Mucosa of stomach (tissue), 1 donor: Measurements from ENCODE around the gene CCDC88A.

Experiments
- H3K27me3 ChIP-seq: one replicate; pipeline ENCODE4 v1.7.0; 2013; ENCODE audit warnings: mild to moderate bottlenecking, low read length; ENCODE audit not compliant: control insufficient read depth, insufficient read depth
- H3K36me3 ChIP-seq: one replicate; pipeline ENCODE4 v1.7.0; 2013; ENCODE audit warnings: low read length; ENCODE audit not compliant: control insufficient read depth, insufficient read depth
- H3K4me1 ChIP-seq: one replicate; pipeline ENCODE4 v1.7.0; 2013; ENCODE audit warnings: mild to moderate bottlenecking, low read length; ENCODE audit not compliant: control insufficient read depth, insufficient read depth
- H3K4me3 ChIP-seq: one replicate; pipeline ENCODE4 v1.7.0; 2013; ENCODE audit warnings: low read length
- H3K9ac ChIP-seq: one replicate; pipeline ENCODE4 v1.7.0; 2013; ENCODE audit warnings: mild to moderate bottlenecking, low read length, moderate library complexity
- H3K9me3 ChIP-seq: one replicate; pipeline ENCODE4 v1.7.0; 2013; ENCODE audit warnings: mild to moderate bottlenecking, low read length, moderate library complexity; ENCODE audit not compliant: control insufficient read depth
- donor health status: Pancreatic carcinoma.

Gene CCDC88A

GRCh38 chr2:55438391-55439100, 18.9 kb upstream of the CCDC88A start:
- H3K4me3 ChIP-seq, result no peak overlapping the region
- H3K9me3 ChIP-seq, result no peaks in the 10 kb centered on the region
- no peaks in the 10 kb centered on the region for H3K4me1 ChIP-seq
- no peaks in the 10 kb centered on the region for H3K36me3 ChIP-seq
- H3K27me3 ChIP-seq, result no peaks in the 10 kb centered on the region
- no peak overlapping the region for H3K9ac ChIP-seq

GRCh38 chr2:55437515-55438390, 18.1 kb upstream of the CCDC88A start:
- Histone ChIP-seq H3K4me1 (no peaks in the 10 kb centered on the region), H3K9me3 (no peaks in the 10 kb centered on the region), H3K9ac (no peak overlapping the region), H3K4me3 (no peak overlapping the region), H3K27me3 (no peaks in the 10 kb centered on the region), H3K36me3 (no peaks in the 10 kb centered on the region)

- no peaks in the 10 kb centered on the region for H3K36me3 ChIP-seq
- H3K27me3 ChIP-seq, result no peaks in the 10 kb centered on the region
- no peaks in the 10 kb centered on the region for H3K9me3 ChIP-seq
- H3K4me3 ChIP-seq, result no peak overlapping the region
- H3K9ac ChIP-seq, result no peak overlapping the region
- no peaks in the 10 kb centered on the region for H3K4me1 ChIP-seq
Observed at GRCh38 chr2:55431982-55432627, 12.4 kb upstream of the CCDC88A start.

GRCh38 chr2:55430211-55430975, 10.7 kb upstream of the CCDC88A start:
- Histone ChIP-seq H3K36me3 (no peaks in the 10 kb centered on the region), H3K4me3 (no peak overlapping the region), H3K4me1 (peaks cover 6% of the 10 kb centered on the region), H3K9me3 (no peaks in the 10 kb centered on the region), H3K9ac (no peak overlapping the region), H3K27me3 (no peaks in the 10 kb centered on the region)

GRCh38 chr2:55428258-55428657, 8.6 kb upstream of the CCDC88A start:
- Histone ChIP-seq H3K9me3 (no peaks in the 10 kb centered on the region), H3K4me1 (peaks cover 11% of the 10 kb centered on the region), H3K4me3 (no peak overlapping the region), H3K36me3 (no peaks in the 10 kb centered on the region), H3K27me3 (no peaks in the 10 kb centered on the region), H3K9ac (no peak overlapping the region)

GRCh38 chr2:55425431-55425831, 5.8 kb upstream of the CCDC88A start:
- Histone ChIP-seq H3K36me3 (no peaks in the 10 kb centered on the region), H3K27me3 (no peaks in the 10 kb centered on the region), H3K9me3 (no peaks in the 10 kb centered on the region), H3K9ac (no peak overlapping the region), H3K4me3 (no peak overlapping the region), H3K4me1 (peaks cover 11% of the 10 kb centered on the region)

GRCh38 chr2:55422876-55423665, 3.4 kb upstream of the CCDC88A start:
- peaks cover 11% of the 10 kb centered on the region for H3K4me1 ChIP-seq
- no peaks in the 10 kb centered on the region for H3K36me3 ChIP-seq
- H3K9me3 ChIP-seq, result no peaks in the 10 kb centered on the region
- H3K27me3 ChIP-seq, result no peaks in the 10 kb centered on the region
- H3K9ac ChIP-seq, result no peak overlapping the region
- H3K4me3 ChIP-seq, result no peak overlapping the region

- H3K27me3 ChIP-seq, result no peaks in the 10 kb centered on the region
- H3K4me1 ChIP-seq, result peaks cover 11% of the 10 kb centered on the region
- H3K9me3 ChIP-seq, result no peaks in the 10 kb centered on the region
- H3K9ac ChIP-seq, result no peak overlapping the region
- no peaks in the 10 kb centered on the region for H3K36me3 ChIP-seq
- H3K4me3 ChIP-seq, result no peak overlapping the region
Observed at GRCh38 chr2:55421326-55421725, 1.7 kb upstream of the CCDC88A start.

GRCh38 chr2:55420871-55421270, 1.2 kb upstream of the CCDC88A start:
- no peak overlapping the region for H3K9ac ChIP-seq
- no peaks in the 10 kb centered on the region for H3K27me3 ChIP-seq
- H3K9me3 ChIP-seq, result no peaks in the 10 kb centered on the region
- peaks cover 9% of the 10 kb centered on the region for H3K4me1 ChIP-seq
- no peak overlapping the region for H3K4me3 ChIP-seq
- H3K36me3 ChIP-seq, result no peaks in the 10 kb centered on the region

- peak overlapping the region; percentile 10 for H3K4me3 ChIP-seq
- H3K9ac ChIP-seq, result peak overlapping the region; percentile 25
- H3K4me1 ChIP-seq, result peaks cover 4% of the 10 kb centered on the region
- H3K27me3 ChIP-seq, result no peaks in the 10 kb centered on the region
- no peaks in the 10 kb centered on the region for H3K9me3 ChIP-seq
- H3K36me3 ChIP-seq, result no peaks in the 10 kb centered on the region
Observed at GRCh38 chr2:55420439-55420725, 726 bp upstream of the CCDC88A start.

GRCh38 chr2:55419233-55419678, 400 bp downstream of the CCDC88A start:
- Histone ChIP-seq H3K9ac (peak overlapping the region; percentile 71), H3K4me1 (no peaks in the 10 kb centered on the region), H3K9me3 (no peaks in the 10 kb centered on the region), H3K27me3 (no peaks in the 10 kb centered on the region), H3K36me3 (no peaks in the 10 kb centered on the region), H3K4me3 (peak overlapping the region; percentile 33)
